Left lung (tissue), 10 donors: ENCODE results near the gene STK24. TPM values are rescaled to one million over a fixed set of nuclear protein-coding genes. Genes with fewer than 3 reads are reported as not detected.
A peak's percentile ranks its signal among the peaks of the same experiment; 100 is the strongest.

Experiments used
- ATAC-seq: fragments of 200-7000 bp; cut with Tn5 transposase; one replicate; pipeline ENCODE4 v1.9.1; 2020; ENCODE audit warnings: moderate library complexity
- DNase-seq, 4 donors: peaks; one replicate each; pipeline ENCODE4 v3.0.0-alpha.2; 2013 to 2020
- H3K27ac ChIP-seq, 2 donors: fragments of 200-600 bp; sonication (generic) in 1 of 2; one replicate each; pipeline versions ENCODE4 v1.5.0 to v1.8.0; 2020 to 2021
- H3K27me3 ChIP-seq, 2 donors: fragments of 200-600 bp; sonication (generic) in 1 of 2; one replicate each; pipeline versions ENCODE4 v1.5.0 to v1.8.0; 2020 to 2021
- H3K36me3 ChIP-seq, 2 donors: fragments of 200-600 bp; sonication (generic) in 1 of 2; one replicate each; pipeline versions ENCODE4 v1.5.0 to v1.8.0; 2020 to 2021
- H3K4me1 ChIP-seq, 2 donors: fragments of 200-600 bp; one replicate each; pipeline ENCODE4 v1.8.0; 2021
- H3K4me3 ChIP-seq, 2 donors: fragments of 200-600 bp; sonication (generic) in 1 of 2; one replicate each; pipeline versions ENCODE4 v1.5.0 to v1.8.0; 2020 to 2021; ENCODE audit warnings: mild to moderate bottlenecking in 1 of 2
- H3K9me3 ChIP-seq, 2 donors: fragments of 200-600 bp; sonication (generic) in 1 of 2; one replicate each; pipeline versions ENCODE4 v1.5.0 to v1.8.0; 2020 to 2021
- intact Hi-C, 2 donors: fragments of 100-400 bp; cut with DNase I; formaldehyde crosslinking; loops; one replicate each; pipeline versions ENCODE4 v1.11.2 to v1.14.2; 2022
- polyA plus RNA-seq, 6 donors: library from polyadenylated mRNA; unstranded; fragments of 120-200 nt; gene quantifications; one replicate each; pipeline ENCODE4 v1.2.1, GENCODE V29; 2013; ENCODE audit not compliant: insufficient read length in 6 of 6
- total RNA-seq, 2 donors: library from RNA; stranded (reverse); fragmentation: NEBNext Ultra II Directional; extraction: Animal tissue kit (Norgen Biotek cat#: 25700); gene quantifications; one replicate each; pipeline ENCODE4 v1.2.1, GENCODE V29; 2021
- TF ChIP-seq, protein P1 (sequence below), 2 donors: fragments of 200-600 bp; sonication (generic) in 1 of 2; IDR thresholded peaks; one replicate each; pipeline versions ENCODE4 v1.5.0 to v1.8.0; 2021; ENCODE audit warnings: antibody characterized with exemption in 2 of 2
- donor health status: DM: no; HTN: yes; CAD: no.
- donor health status: DM: no; HTN: no; CAD: no.

Gene STK24
- total and polyA plus RNA-seq, 8 donors, result 65.6 to 84.0 (median 75.0) TPM

DNA sequence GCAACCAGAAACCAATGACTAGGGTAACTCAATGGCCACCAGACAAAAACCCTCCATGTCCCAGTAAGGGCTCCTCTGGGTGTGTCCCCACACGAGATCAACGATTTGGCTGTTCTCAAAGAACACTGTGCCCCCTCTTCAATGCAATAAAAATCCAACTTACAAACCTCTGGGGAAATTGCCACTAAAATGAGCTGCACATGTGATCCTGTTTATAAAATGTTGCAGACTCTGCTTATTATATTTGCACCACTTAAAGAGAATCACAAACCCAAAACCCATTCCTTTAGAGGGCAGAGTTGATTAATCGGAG lies 80.5 kb downstream of the STK24 start:
- TF ChIP-seq, protein P1, sequence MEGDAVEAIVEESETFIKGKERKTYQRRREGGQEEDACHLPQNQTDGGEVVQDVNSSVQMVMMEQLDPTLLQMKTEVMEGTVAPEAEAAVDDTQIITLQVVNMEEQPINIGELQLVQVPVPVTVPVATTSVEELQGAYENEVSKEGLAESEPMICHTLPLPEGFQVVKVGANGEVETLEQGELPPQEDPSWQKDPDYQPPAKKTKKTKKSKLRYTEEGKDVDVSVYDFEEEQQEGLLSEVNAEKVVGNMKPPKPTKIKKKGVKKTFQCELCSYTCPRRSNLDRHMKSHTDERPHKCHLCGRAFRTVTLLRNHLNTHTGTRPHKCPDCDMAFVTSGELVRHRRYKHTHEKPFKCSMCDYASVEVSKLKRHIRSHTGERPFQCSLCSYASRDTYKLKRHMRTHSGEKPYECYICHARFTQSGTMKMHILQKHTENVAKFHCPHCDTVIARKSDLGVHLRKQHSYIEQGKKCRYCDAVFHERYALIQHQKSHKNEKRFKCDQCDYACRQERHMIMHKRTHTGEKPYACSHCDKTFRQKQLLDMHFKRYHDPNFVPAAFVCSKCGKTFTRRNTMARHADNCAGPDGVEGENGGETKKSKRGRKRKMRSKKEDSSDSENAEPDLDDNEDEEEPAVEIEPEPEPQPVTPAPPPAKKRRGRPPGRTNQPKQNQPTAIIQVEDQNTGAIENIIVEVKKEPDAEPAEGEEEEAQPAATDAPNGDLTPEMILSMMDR (IDR thresholded peaks at IDR 0.05), result no peak
- no peak overlapping the region for H3K4me3 ChIP-seq
- peaks cover 0 to 33% of the 10 kb centered on the region in 2 donors for H3K4me1 ChIP-seq
- intact Hi-C loops, result no loop called here
- no peaks in the 10 kb centered on the region for H3K27me3 ChIP-seq
- H3K9me3 ChIP-seq, result no peaks in the 10 kb centered on the region
- H3K36me3 ChIP-seq, result peaks cover 0 to 14% of the 10 kb centered on the region in 2 donors
- DNase-seq (no peak), ATAC-seq (no peak)
- peak overlapping the region; percentile 59 to 77 for H3K27ac ChIP-seq

GRCh38 chr13:98495627-98496478 lies 81.1 kb downstream of the STK24 start:
- ATAC-seq, result peak; percentile 62
- Histone ChIP-seq H3K36me3 (peaks cover 0 to 14% of the 10 kb centered on the region in 2 donors), H3K27me3 (no peaks in the 10 kb centered on the region), H3K4me3 (no peak overlapping the region), H3K9me3 (no peaks in the 10 kb centered on the region), H3K27ac (peak overlapping the region; percentile 59 to 77), H3K4me1 (peaks cover 0 to 33% of the 10 kb centered on the region in 2 donors)
- intact Hi-C loops, result no loop called here
- TF ChIP-seq, protein P1 (IDR thresholded peaks at IDR 0.05), result no peak
- peak in 1 of 4 donors; percentile 55 for DNase-seq

DNA sequence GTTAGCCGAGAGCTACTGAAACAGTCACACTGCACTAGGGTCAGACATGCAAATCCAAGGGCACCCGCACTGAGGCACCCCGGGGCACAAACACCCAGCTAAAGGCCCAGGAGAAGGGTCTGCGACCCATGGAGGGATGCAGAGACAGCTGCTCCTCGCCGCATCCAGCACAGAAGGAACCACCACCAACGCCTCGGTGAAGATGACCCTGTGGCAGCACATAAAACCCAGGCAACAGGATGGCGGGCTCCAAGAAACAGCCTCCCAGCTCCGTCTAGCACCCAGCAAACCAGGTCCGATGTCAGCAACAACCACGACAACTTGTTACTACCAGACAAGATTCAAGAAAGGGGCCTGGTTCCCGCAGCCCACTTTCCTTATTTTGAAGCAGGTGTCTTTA lies 82.1 kb downstream of the STK24 start:
- peaks cover 0 to 13% of the 10 kb centered on the region in 2 donors for H3K36me3 ChIP-seq
- H3K27me3 ChIP-seq, result no peaks in the 10 kb centered on the region
- H3K27ac ChIP-seq, result no peak overlapping the region
- ATAC-seq (no peak), DNase-seq (no peak)
- H3K4me1 ChIP-seq, result peaks cover 0 to 33% of the 10 kb centered on the region in 2 donors
- H3K4me3 ChIP-seq, result no peak overlapping the region
- TF ChIP-seq, protein P1 (IDR thresholded peaks at IDR 0.05), result no peak
- no peaks in the 10 kb centered on the region for H3K9me3 ChIP-seq
- intact Hi-C loops, result no loop called here

GRCh38 chr13:98493042-98493712 lies 83.7 kb downstream of the STK24 start:
- Histone ChIP-seq H3K9me3 (no peaks in the 10 kb centered on the region), H3K27me3 (no peaks in the 10 kb centered on the region), H3K4me3 (no peak overlapping the region), H3K4me1 (peaks cover 0 to 42% of the 10 kb centered on the region in 2 donors), H3K36me3 (no peaks in the 10 kb centered on the region), H3K27ac (peak overlapping the region in 1 of 2 donors; percentile 31)
- ATAC-seq (no peak), DNase-seq (no peak)
- intact Hi-C loops, result no loop called here
- TF ChIP-seq, protein P1 (IDR thresholded peaks at IDR 0.05), result no peak

- ATAC-seq (no peak), DNase-seq (no peak)
- Histone ChIP-seq H3K4me3 (no peak overlapping the region), H3K36me3 (no peaks in the 10 kb centered on the region), H3K9me3 (no peaks in the 10 kb centered on the region), H3K27me3 (no peaks in the 10 kb centered on the region), H3K27ac (no peak overlapping the region), H3K4me1 (peaks cover 0 to 42% of the 10 kb centered on the region in 2 donors)
- TF ChIP-seq, protein P1 (IDR thresholded peaks at IDR 0.05), result no peak
- intact Hi-C loops, result no loop called here
Measured at GRCh38 chr13:98492335-98493041, 84.4 kb downstream of the STK24 start.
